HUES48 (cell line): ENCODE data around the gene SMARCD3.
A peak's percentile ranks its signal among the peaks of the same experiment; 100 is the strongest.

Source experiments
- H3K27ac ChIP-seq: one replicate; pipeline ENCODE4 v1.7.0; 2013; ENCODE audit warnings: low read depth, low read length, inconsistent platforms
- H3K27me3 ChIP-seq: 2 replicates; pipeline ENCODE4 v1.6.1; 2013; ENCODE audit warnings: mild to moderate bottlenecking, low read length; ENCODE audit not compliant: control insufficient read depth, insufficient read depth
- H3K36me3 ChIP-seq: 2 replicates; pipeline ENCODE4 v1.6.1; 2013; ENCODE audit warnings: low read length; ENCODE audit not compliant: control insufficient read depth, insufficient read depth
- H3K4me1 ChIP-seq: 2 replicates; pipeline ENCODE4 v1.6.1; 2013; ENCODE audit warnings: mild to moderate bottlenecking, low read length; ENCODE audit not compliant: control insufficient read depth, insufficient read depth
- H3K4me3 ChIP-seq: 2 replicates; pipeline ENCODE4 v1.5.1; 2013; ENCODE audit warnings: mild to moderate bottlenecking, low read depth, low read length
- H3K9ac ChIP-seq: 2 replicates; pipeline ENCODE4 v1.6.1; 2013; ENCODE audit warnings: mild to moderate bottlenecking, low read depth, low read length, moderate library complexity
- H3K9me3 ChIP-seq: 2 replicates; pipeline ENCODE4 v1.6.1; 2013; ENCODE audit warnings: low read length; ENCODE audit not compliant: control insufficient read depth, insufficient read depth

The SMARCD3 gene

GRCh38 chr7:151247611-151248345, 716 bp downstream of the SMARCD3 start:
- H3K36me3 ChIP-seq = no peaks in the 10 kb centered on the region
- no peaks in the 10 kb centered on the region for H3K9me3 ChIP-seq
- H3K4me3 ChIP-seq = peak overlapping the region; percentile 57; the same call in 1 of the 2 replicates
- H3K27ac ChIP-seq = no peak overlapping the region
- H3K9ac ChIP-seq = no peak overlapping the region
- peaks cover 57% of the 10 kb centered on the region for H3K4me1 ChIP-seq
- peaks cover 66% of the 10 kb centered on the region for H3K27me3 ChIP-seq

- Histone ChIP-seq H3K27me3 (peaks cover 66% of the 10 kb centered on the region), H3K4me3 (no peak overlapping the region), H3K27ac (no peak overlapping the region), H3K9me3 (no peaks in the 10 kb centered on the region), H3K9ac (no peak overlapping the region), H3K36me3 (no peaks in the 10 kb centered on the region), H3K4me1 (peaks cover 54% of the 10 kb centered on the region)
Observed at GRCh38 chr7:151246851-151247580, 1.5 kb downstream of the SMARCD3 start.

- H3K9ac ChIP-seq = no peak overlapping the region
- H3K36me3 ChIP-seq = no peaks in the 10 kb centered on the region
- no peaks in the 10 kb centered on the region for H3K9me3 ChIP-seq
- H3K4me1 ChIP-seq = peaks cover 53% of the 10 kb centered on the region
- H3K27ac ChIP-seq = no peak overlapping the region
- peak overlapping the region; percentile 50; the same call in 1 of the 2 replicates for H3K4me3 ChIP-seq
- H3K27me3 ChIP-seq = peaks cover 65% of the 10 kb centered on the region
Observed at GRCh38 chr7:151246102-151246850, 2.2 kb downstream of the SMARCD3 start.

- Histone ChIP-seq H3K4me3 (peak overlapping the region; percentile 50), H3K27ac (no peak overlapping the region), H3K9ac (no peak overlapping the region), H3K36me3 (no peaks in the 10 kb centered on the region), H3K4me1 (peaks cover 46% of the 10 kb centered on the region), H3K27me3 (peaks cover 57% of the 10 kb centered on the region), H3K9me3 (no peaks in the 10 kb centered on the region)
Observed at GRCh38 chr7:151245360-151246101, 3.0 kb downstream of the SMARCD3 start.

- Histone ChIP-seq H3K4me3 (peak overlapping the region; percentile 50), H3K9me3 (no peaks in the 10 kb centered on the region), H3K27me3 (peaks cover 51% of the 10 kb centered on the region), H3K36me3 (no peaks in the 10 kb centered on the region), H3K9ac (no peak overlapping the region), H3K27ac (no peak overlapping the region), H3K4me1 (peaks cover 42% of the 10 kb centered on the region)
Observed at GRCh38 chr7:151244841-151245346, 3.6 kb downstream of the SMARCD3 start.

GRCh38 chr7:151244196-151244840, 4.2 kb downstream of the SMARCD3 start:
- Histone ChIP-seq H3K27ac (no peak overlapping the region), H3K4me1 (peaks cover 39% of the 10 kb centered on the region), H3K9me3 (no peaks in the 10 kb centered on the region), H3K4me3 (peak overlapping the region; percentile 50; the same call in 1 of the 2 replicates), H3K9ac (no peak overlapping the region), H3K27me3 (peaks cover 45% of the 10 kb centered on the region), H3K36me3 (no peaks in the 10 kb centered on the region)

- no peak overlapping the region for H3K27ac ChIP-seq
- peaks cover 39% of the 10 kb centered on the region for H3K27me3 ChIP-seq
- no peak overlapping the region for H3K4me3 ChIP-seq
- H3K9me3 ChIP-seq = no peaks in the 10 kb centered on the region
- H3K4me1 ChIP-seq = peaks cover 36% of the 10 kb centered on the region
- H3K9ac ChIP-seq = no peak overlapping the region
- H3K36me3 ChIP-seq = peaks cover under 1% of the 10 kb centered on the region; the same call in 1 of the 2 replicates
Observed at GRCh38 chr7:151243408-151244195, 4.9 kb downstream of the SMARCD3 start.

GRCh38 chr7:151243045-151243349, 5.5 kb downstream of the SMARCD3 start:
- no peak overlapping the region for H3K4me3 ChIP-seq

GRCh38 chr7:151242159-151243044, 6.1 kb downstream of the SMARCD3 start:
- no peak overlapping the region for H3K4me3 ChIP-seq
- H3K4me1 ChIP-seq = peaks cover 32% of the 10 kb centered on the region
- H3K27me3 ChIP-seq = peaks cover 27% of the 10 kb centered on the region
- no peak overlapping the region for H3K9ac ChIP-seq
- H3K9me3 ChIP-seq = no peaks in the 10 kb centered on the region
- H3K27ac ChIP-seq = no peak overlapping the region
- H3K36me3 ChIP-seq = peaks cover 10% of the 10 kb centered on the region

More at GRCh38 chr7:151243045-151243349, 5.5 kb downstream of the SMARCD3 start:
- peaks cover 4% of the 10 kb centered on the region for H3K36me3 ChIP-seq
- H3K9ac ChIP-seq = no peak overlapping the region
- H3K27ac ChIP-seq = no peak overlapping the region
- peaks cover 36% of the 10 kb centered on the region for H3K4me1 ChIP-seq
- H3K9me3 ChIP-seq = no peaks in the 10 kb centered on the region
- H3K27me3 ChIP-seq = peaks cover 33% of the 10 kb centered on the region
